ENCODE data around the gene AP3D1. TPM values are rescaled to one million over a fixed set of nuclear protein-coding genes. Genes with fewer than 3 reads are reported as not detected.

Gene AP3D1
- total RNA-seq, 1 donor from 2014 or later = 169 TPM

DNA sequence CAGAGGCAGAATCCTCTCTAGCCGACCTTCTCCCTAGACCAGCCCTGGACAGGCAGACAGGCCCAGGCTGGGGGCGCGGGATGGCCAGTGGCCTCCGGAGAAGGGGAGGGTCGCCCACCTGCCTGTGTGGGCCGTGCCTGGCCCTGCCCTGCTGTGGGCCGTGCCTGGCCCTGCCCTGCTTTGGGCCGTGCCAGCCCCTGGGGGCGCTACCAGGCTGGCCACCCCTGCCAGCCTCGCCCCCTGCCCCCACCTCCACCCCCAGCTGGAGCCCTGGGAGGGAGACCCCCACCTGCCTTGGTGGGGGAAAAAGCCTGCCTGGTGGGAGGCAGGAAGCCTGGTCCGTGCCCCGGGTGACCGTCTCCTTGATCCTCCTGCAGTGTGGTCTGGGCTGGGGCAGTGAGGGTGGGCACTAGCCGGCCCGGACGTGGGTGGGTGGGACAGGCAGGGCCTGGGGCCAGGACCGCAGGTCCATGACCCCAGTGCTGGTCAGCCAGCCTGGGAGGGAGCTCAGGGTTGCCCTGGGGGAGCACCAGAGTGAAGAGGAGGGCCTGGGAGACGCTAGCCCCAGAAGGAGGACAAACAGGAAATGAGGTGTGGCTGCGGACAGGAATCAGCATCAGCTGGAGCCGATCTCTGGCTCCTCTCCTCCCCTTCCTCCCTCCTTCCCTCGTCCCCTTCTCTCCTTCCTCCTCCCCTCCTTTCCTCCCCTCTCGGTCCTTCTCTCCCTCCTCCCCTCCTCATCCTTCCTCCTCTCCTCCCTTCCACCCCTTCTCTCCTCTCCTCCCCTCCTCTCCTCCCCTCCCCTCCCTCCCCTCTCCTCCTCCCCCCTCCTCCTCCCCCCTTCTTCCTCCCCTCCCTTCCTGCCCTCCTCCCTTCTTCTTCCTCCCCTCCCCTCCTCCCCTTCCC lies 95.2 kb downstream of the AP3D1 start:
- Mint-ChIP-seq H3K27me3 (ENCODE audit: unreplicated experiment) (peaks cover 12% of the 10 kb centered on the region), H3K36me3 (ENCODE audit: low read depth, unreplicated experiment) (no peaks in the 10 kb centered on the region), H3K27ac (ENCODE audit: unreplicated experiment) (no peak overlapping the region), H3K4me3 (ENCODE audit: unreplicated experiment) (no peak overlapping the region), H3K4me1 (ENCODE audit: unreplicated experiment) (peaks cover 17% of the 10 kb centered on the region), H3K9me3 (ENCODE audit: unreplicated experiment) (no peaks in the 10 kb centered on the region)
- TF ChIP-seq, protein P1, sequence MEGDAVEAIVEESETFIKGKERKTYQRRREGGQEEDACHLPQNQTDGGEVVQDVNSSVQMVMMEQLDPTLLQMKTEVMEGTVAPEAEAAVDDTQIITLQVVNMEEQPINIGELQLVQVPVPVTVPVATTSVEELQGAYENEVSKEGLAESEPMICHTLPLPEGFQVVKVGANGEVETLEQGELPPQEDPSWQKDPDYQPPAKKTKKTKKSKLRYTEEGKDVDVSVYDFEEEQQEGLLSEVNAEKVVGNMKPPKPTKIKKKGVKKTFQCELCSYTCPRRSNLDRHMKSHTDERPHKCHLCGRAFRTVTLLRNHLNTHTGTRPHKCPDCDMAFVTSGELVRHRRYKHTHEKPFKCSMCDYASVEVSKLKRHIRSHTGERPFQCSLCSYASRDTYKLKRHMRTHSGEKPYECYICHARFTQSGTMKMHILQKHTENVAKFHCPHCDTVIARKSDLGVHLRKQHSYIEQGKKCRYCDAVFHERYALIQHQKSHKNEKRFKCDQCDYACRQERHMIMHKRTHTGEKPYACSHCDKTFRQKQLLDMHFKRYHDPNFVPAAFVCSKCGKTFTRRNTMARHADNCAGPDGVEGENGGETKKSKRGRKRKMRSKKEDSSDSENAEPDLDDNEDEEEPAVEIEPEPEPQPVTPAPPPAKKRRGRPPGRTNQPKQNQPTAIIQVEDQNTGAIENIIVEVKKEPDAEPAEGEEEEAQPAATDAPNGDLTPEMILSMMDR (IDR thresholded peaks at IDR 0.05; ENCODE audit: unreplicated experiment) = no peak
- DNase-seq (ENCODE audit: low spot score) = no peak

GRCh38 chr19:2054763-2055162 lies 96.6 kb downstream of the AP3D1 start:
- H3K4me1 Mint-ChIP-seq (ENCODE audit: unreplicated experiment) = peaks cover 8% of the 10 kb centered on the region
- no peak overlapping the region for H3K4me3 Mint-ChIP-seq (ENCODE audit: unreplicated experiment)
- H3K36me3 Mint-ChIP-seq (ENCODE audit: low read depth, unreplicated experiment) = no peaks in the 10 kb centered on the region
- DNase-seq (ENCODE audit: low spot score) = no peak
- TF ChIP-seq, protein P1 (IDR thresholded peaks at IDR 0.05; ENCODE audit: unreplicated experiment) = no peak
- peaks cover 10% of the 10 kb centered on the region for H3K27me3 Mint-ChIP-seq (ENCODE audit: unreplicated experiment)
- H3K9me3 Mint-ChIP-seq (ENCODE audit: unreplicated experiment) = no peaks in the 10 kb centered on the region
- no peak overlapping the region for H3K27ac Mint-ChIP-seq (ENCODE audit: unreplicated experiment)

- Mint-ChIP-seq H3K36me3 (ENCODE audit: low read depth, unreplicated experiment) (no peaks in the 10 kb centered on the region), H3K4me1 (ENCODE audit: unreplicated experiment) (peaks cover 12% of the 10 kb centered on the region), H3K9me3 (ENCODE audit: unreplicated experiment) (no peaks in the 10 kb centered on the region), H3K27me3 (ENCODE audit: unreplicated experiment) (peaks cover 7% of the 10 kb centered on the region), H3K27ac (ENCODE audit: unreplicated experiment) (no peak overlapping the region), H3K4me3 (ENCODE audit: unreplicated experiment) (no peak overlapping the region)
- TF ChIP-seq, protein P1 (IDR thresholded peaks at IDR 0.05; ENCODE audit: unreplicated experiment) = no peak
- DNase-seq (ENCODE audit: low spot score) = no peak
These were observed 97.6 kb downstream of the AP3D1 start for GRCh38 chr19:2053601-2054389.

DNA sequence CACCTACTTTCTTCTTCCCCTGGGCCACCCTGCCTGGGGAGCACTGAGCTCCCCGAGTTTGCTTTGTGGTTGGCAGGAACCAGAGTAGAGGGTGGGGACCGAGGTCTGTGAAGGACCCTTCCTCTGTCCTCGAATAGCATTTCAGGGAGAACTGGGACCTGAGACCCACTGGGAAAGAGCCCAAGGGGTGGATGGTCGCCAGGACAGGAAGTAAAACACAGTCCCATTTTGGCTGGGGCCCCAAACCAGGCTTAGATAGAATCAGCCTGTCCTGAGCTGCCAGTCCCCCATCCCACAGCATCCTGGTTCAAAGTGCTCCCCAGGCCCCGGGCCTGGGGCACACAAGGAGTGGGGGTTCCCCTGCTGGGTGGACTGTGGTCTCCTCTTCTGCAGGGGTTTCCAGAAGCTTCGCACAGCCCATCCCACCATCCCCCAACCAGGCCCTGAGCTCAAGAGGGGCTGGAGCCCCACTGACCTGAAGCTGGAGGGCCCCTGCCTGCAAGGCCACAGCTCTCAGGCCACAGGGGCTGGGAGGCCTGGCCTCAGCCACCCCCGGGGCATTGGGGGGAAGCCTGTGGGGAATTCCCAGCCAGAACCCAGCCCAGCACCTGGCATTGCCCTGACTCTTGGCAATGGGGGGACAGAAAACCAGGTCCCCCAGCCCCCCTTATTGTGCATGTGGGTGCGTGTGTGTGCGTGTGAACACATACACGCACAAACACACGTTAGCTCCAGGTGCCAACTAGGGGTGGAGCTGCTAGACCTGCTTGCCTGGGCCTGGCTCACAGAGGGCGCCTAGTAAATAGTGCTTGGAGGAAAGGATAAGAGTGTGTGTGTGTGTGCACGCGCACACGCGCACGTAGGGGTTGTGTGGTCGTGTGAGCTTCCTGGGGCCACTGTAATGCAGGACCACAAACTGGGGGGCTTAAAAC lies 99.3 kb downstream of the AP3D1 start:
- Mint-ChIP-seq H3K9me3 (ENCODE audit: unreplicated experiment) (no peaks in the 10 kb centered on the region), H3K27ac (ENCODE audit: unreplicated experiment) (no peak overlapping the region), H3K4me1 (ENCODE audit: unreplicated experiment) (peaks cover 12% of the 10 kb centered on the region), H3K4me3 (ENCODE audit: unreplicated experiment) (peak overlapping the region; percentile 83), H3K36me3 (ENCODE audit: low read depth, unreplicated experiment) (no peaks in the 10 kb centered on the region), H3K27me3 (ENCODE audit: unreplicated experiment) (peaks cover 7% of the 10 kb centered on the region)
- TF ChIP-seq, protein P1 (IDR thresholded peaks at IDR 0.05; ENCODE audit: unreplicated experiment) = no peak
- DNase-seq (ENCODE audit: low spot score) = no peak

All from endothelial cell (in vitro differentiated cells).